ENCODE data around the gene CCL23.

CCL23 gene

DNA sequence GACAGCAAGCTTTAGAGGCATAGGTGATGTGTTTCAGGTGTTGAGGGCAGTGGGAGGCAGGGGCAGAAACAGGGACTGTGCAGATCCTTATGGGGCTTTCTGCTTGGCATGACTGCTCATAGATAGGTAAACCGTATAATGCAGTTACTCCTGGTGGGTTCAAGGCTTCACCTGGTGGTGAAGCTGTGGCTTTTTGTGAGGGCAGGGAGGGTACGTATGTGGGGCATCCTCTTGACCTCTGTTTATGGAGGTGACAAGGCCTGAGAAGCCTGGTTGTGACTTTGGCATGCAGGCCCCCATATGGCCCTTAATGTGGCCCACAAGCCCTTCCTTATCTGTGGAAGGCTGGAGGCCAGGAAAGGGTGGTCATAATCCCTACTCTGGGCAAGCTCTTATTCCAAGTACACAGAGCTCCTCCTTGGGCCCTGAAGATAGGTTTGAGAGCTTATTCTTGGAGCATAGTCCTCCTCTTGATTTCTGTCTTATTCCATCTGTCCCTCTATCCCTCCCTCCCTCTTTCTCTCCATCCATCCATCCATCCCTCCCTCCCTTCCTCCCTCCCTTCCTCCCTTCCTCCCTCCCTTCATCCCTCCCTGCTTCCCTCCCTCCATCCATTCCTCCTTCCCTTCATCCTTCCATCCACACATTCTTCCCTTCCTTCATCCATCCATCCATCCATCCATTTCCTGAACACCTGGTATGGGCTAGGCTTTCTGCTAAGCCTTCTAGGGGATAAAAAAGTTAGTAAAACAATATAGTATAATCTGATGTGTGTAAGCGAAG lies 35.2 kb downstream of the CCL23 start:
- TF ChIP-seq, protein P1, sequence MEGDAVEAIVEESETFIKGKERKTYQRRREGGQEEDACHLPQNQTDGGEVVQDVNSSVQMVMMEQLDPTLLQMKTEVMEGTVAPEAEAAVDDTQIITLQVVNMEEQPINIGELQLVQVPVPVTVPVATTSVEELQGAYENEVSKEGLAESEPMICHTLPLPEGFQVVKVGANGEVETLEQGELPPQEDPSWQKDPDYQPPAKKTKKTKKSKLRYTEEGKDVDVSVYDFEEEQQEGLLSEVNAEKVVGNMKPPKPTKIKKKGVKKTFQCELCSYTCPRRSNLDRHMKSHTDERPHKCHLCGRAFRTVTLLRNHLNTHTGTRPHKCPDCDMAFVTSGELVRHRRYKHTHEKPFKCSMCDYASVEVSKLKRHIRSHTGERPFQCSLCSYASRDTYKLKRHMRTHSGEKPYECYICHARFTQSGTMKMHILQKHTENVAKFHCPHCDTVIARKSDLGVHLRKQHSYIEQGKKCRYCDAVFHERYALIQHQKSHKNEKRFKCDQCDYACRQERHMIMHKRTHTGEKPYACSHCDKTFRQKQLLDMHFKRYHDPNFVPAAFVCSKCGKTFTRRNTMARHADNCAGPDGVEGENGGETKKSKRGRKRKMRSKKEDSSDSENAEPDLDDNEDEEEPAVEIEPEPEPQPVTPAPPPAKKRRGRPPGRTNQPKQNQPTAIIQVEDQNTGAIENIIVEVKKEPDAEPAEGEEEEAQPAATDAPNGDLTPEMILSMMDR (IDR thresholded peaks at IDR 0.05; ENCODE audit: low read length, missing control alignments), result no peak
- no peak overlapping the region for H3K4me3 ChIP-seq (replicated peaks; ENCODE audit: low read depth, low read length)
- no peak for DNase-seq (ENCODE audit: low read depth)

DNA sequence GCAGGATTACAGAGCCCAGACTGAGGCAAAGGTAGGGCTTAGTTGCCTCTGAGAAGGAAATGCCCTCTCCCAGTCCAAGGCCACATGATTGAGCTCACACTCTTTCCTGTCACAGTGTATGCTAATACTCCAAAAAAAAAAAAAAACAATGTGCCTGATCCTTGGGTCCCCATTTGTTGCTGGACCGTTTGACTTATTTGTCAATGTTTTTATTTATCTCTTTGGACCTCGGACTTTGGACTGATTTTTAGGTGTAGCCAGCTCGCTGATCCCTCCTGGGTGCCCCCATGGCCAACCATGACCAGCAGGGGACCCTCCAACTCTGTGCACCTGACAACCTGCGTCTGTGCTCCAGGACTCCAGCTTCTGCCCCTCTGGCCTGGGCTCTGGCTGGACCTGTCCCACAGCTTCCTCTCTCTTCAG lies 35.9 kb downstream of the CCL23 start:
- no peak for DNase-seq (ENCODE audit: low read depth)
- no peak overlapping the region for H3K4me3 ChIP-seq (replicated peaks; ENCODE audit: low read depth, low read length)
- TF ChIP-seq, protein P1 (IDR thresholded peaks at IDR 0.05; ENCODE audit: low read length, missing control alignments), result no peak

DNA sequence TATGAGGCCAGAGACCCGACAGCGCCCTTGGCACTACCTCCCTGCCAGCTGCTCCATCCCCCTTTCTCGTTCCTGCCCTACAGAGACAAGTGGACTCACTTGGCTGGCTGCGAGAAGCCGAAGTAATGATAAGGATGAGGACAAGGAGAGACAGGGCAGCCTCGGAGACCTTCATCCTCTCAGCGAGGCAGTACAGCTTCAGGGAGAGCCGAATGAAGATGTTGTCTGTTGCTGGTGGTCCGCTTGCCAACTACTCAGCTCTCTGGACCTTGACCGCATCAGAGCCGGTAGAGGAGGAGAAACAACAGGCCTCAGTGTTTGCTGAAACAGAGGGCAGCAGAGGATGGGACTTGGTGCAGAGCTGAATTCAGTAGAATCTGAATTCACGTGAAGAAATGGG lies 36.5 kb downstream of the CCL23 start, which contains the start of gene CCL16:
Gene CCL16, minus strand, starts transcription at position 252 of the 400 bp plus-strand sequence. Its CDS starts 77 bp downstream, at position 175.
- no peak for DNase-seq (ENCODE audit: low read depth)
- TF ChIP-seq, protein P1 (IDR thresholded peaks at IDR 0.05; ENCODE audit: low read length, missing control alignments), result no peak
- H3K4me3 ChIP-seq (replicated peaks; ENCODE audit: low read depth, low read length), result no peak within 1 kb of the TSS

DNA sequence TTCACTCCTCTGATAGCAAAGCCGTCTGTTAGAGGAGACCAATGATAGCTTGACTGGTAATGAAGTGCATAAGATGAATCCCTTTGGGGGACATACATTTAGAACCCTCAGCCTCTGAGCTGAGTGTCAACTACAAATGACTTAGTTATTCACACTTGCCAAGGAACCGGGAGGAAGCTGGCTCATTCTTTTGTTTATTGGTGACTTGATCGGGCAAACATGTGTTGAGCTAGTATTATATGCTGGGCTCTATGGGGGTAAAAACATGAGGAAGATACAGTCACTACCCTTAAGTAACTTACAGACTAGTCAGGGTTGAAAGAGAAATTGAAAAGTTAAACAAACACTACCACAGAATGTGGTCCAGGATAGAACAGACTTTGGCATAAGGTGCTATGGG lies 39.4 kb downstream of the CCL23 start:
- no peak for DNase-seq (ENCODE audit: low read depth)
- no peak overlapping the region for H3K4me3 ChIP-seq (replicated peaks; ENCODE audit: low read depth, low read length)
- TF ChIP-seq, protein P1 (IDR thresholded peaks at IDR 0.05; ENCODE audit: low read length, missing control alignments), result no peak

DNA sequence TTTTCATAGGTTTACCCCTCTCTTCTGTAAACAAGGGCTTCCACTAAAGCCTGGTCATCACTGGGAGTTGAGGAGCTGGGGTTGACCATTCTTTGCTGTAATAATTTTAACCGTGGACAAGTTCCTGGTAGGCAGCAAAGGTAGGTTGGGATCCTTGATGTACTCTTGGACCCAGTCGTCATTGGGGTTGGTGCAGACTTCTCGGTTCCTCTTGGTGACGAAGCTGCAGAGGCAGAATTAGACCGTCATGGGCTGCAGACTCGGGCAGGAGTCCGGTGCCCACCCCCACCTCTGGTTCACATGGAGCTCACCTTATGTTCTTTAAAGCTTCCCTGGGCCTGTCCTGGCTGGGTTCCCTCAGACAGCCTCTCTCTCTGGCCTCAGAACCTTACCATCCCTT lies 40.3 kb downstream of the CCL23 start:
- TF ChIP-seq, protein P1 (IDR thresholded peaks at IDR 0.05; ENCODE audit: low read length, missing control alignments), result no peak

DNA sequence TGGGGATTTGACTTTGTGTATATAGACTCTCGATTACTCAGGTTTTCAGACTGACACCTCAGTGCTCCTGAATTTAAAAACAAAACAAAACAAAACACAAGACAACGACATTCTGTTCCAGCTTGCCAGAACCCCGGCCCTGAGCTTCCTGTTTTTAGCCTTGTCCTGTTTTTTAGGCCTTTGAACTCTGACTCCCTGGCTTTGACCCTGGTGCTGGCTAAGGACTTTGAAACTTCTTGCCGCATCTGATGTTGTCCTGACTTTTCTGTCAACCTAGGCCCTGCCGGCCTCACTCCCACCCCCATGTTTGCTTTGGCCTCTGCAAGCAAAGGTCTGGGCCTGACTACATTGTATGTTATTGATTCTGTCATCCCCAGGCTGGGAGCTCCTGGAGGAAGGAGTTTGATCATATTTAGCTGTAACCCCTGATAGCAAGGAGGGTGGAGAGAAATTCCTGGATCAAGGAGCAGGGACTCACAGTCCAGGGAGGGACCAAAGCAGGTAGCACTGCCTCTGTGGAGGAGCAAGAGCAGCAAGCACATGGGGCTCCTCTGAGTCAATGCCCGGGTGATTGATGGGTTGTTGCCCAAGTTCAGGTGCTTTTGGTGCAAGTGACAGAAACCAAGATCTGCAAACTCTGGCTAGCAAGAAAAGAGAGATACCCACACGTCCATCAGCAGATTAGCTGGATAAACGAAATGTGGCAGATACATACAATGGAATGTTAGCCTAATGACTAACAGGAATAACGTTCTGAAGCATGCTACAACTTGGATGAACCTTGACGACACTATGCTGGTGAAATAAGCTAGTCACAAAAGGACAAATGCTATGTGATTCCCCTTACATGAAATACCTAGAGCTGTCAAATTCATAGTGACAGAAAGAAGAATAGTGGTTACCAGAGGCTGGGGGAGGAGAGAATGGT lies 44.2 kb downstream of the CCL23 start:
- no peak overlapping the region for H3K4me3 ChIP-seq (replicated peaks; ENCODE audit: low read depth, low read length)
- peak; percentile 5 for DNase-seq (ENCODE audit: low read depth)
- TF ChIP-seq, protein P1 (IDR thresholded peaks at IDR 0.05; ENCODE audit: low read length, missing control alignments), result no peak

More for the DNA sequence above, 40.3 kb downstream of the CCL23 start:
- no peak overlapping the region for H3K4me3 ChIP-seq (replicated peaks; ENCODE audit: low read depth, low read length)
- no peak for DNase-seq (ENCODE audit: low read depth)

Data from fibroblast of pulmonary artery (primary cell).